UCSD-AML1 (cell line): ENCODE measurements around the gene TSLP.

ENCODE experiments used
- DNase-seq: peaks from one replicate; lab custom pipeline; 2025; ENCODE audit not compliant: unreplicated experiment; lab: John Stamatoyannopoulos, UW

TSLP gene

GRCh38 chr5:111095982-111096381 is 24.5 kb downstream of the TSLP start:
- no peak for DNase-seq

GRCh38 chr5:111099058-111099778 is 27.7 kb downstream of the TSLP start:
- no peak for DNase-seq

GRCh38 chr5:111106320-111106948 is 34.9 kb downstream of the TSLP start:
- no peak for DNase-seq

- no peak for DNase-seq
Observed at GRCh38 chr5:111107371-111107770, 35.9 kb downstream of the TSLP start.

- no peak for DNase-seq
Observed at GRCh38 chr5:111111956-111112355, 40.4 kb downstream of the TSLP start.

GRCh38 chr5:111113678-111114077 is 42.2 kb downstream of the TSLP start:
- DNase-seq, result no peak

GRCh38 chr5:111115229-111115628 is 43.7 kb downstream of the TSLP start:
- DNase-seq, result no peak

GRCh38 chr5:111116550-111116949 is 45.0 kb downstream of the TSLP start:
- DNase-seq, result no peak

GRCh38 chr5:111117136-111117535 is 45.6 kb downstream of the TSLP start:
- DNase-seq, result no peak

GRCh38 chr5:111119221-111119620 is 47.7 kb downstream of the TSLP start:
- no peak for DNase-seq

- DNase-seq, result no peak
Observed at GRCh38 chr5:111119856-111120255, 48.3 kb downstream of the TSLP start.

GRCh38 chr5:111120911-111121310 is 49.4 kb downstream of the TSLP start:
- DNase-seq, result no peak

- no peak for DNase-seq
Observed at GRCh38 chr5:111121926-111122325, 50.4 kb downstream of the TSLP start.

GRCh38 chr5:111122398-111122797 is 50.9 kb downstream of the TSLP start:
- no peak for DNase-seq

- DNase-seq, result no peak
Observed at GRCh38 chr5:111124793-111125192, 53.3 kb downstream of the TSLP start.

- DNase-seq, result no peak
Observed at GRCh38 chr5:111126896-111127295, 55.4 kb downstream of the TSLP start.
